C1 segment of cervical spinal cord (tissue), 14 donors: Measurements from ENCODE around the gene CEP57L1.
A peak's percentile ranks its signal among the peaks of the same experiment; 100 is the strongest.

Experiments
- DNase-seq, 14 donors: peaks; one replicate each; lab custom pipeline; 2025; lab: John Stamatoyannopoulos, UW

CEP57L1 gene

DNA sequence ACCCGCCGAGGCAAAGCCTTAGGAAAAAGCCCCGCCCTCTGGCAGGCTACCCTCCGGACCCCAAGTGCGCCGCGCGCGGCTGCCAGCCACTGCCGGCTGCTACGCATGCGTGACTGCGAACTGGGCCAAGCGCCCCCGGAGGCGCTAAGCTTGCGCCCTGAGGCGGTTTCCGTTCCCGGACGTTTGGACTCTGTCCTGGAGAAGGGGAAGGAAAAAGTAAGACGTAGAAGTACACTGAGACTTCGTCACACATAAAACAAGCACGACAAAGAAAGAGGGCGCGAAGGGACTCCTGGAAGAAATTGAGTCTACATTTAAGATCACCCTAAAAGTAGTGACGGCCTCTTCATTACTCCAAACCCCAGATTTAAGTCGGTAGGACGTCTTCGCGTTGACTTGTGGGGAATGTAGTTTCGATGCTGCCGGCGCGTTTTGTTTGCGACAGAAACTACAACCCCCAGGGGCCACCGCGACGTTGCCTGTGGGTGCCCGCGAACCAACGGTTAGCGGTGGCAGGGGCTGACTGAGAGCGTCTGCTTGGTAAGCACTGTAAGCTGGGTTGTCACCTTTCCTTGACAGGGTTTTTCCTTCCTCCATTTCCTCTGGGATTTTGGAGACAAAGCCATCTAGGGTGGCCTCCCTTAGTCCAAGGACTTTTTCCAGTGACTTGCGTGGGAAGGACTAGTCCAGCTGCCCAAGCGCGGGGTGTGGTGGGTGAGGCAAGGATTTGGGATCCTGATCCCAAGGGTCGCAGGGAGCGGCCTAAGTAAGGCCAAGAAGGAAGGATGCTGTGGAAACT lies at the start of gene CEP57L1:
Gene CEP57L1 (plus strand): TSS at position 472 of the 799 bp plus-strand sequence. CDS start 49,715 bp downstream, outside the sequence.
- DNase-seq: peak; percentile 83 to 100 (median 97)

GRCh38 chr6:109048176-109048575 lies 47.1 kb upstream of the CEP57L1 start:
- DNase-seq: no peak

- no peak for DNase-seq
These were observed 46.5 kb upstream of the CEP57L1 start for GRCh38 chr6:109048670-109049415.

DNA sequence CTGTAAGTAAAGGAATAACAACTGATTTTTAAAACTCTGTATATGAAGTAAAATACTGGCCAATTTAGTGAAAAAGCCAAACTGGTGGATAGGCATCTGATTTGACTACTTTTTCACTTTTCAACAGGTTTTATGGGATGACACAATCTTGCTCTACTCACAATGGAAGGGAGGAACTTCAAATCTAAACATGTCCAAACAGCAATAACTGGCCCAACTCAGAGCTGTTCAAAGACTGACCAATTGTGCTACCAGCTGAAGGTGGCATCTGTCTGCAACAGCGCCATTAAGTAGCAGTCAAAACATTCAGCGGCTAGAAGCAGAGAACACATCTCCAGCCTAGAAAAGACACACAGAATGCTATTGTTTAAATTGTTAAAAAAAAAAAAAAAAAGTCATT lies 45.3 kb upstream of the CEP57L1 start:
- peak in 4 of 14 donors; percentile 3 to 22 (median 6) for DNase-seq

DNA sequence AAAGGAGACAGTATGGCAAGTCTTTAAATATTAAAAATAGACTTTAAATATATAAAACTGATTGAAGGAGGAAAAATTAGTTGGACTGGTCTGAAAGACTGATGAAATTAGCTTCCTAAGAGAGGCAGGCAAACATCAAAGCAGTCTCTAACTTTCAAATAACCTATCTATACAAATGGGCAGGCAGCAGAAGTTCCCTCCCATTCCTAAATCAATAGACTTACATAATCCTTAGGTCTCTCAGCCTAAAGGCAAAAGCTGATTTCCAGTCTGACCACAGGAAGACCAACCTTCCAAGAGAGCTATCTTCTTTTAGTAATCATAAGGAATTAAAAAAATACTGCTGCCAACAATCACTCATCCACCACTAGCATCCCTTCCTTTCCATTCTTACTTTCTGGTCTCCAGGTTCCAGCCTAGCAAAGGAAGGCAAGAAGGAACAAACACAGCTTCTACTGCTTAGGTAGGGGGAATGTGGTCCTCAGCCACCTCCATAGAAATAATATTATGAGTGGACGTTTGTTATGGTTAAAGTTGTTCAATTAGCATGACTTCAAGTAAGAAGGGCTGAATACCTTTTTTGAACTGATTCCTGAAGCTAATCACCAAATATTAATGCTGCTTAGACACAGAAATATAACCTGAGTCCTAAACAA lies 44.7 kb upstream of the CEP57L1 start:
- peak in 1 of 14 donors; percentile 11 for DNase-seq

GRCh38 chr6:109051301-109052017 lies 43.8 kb upstream of the CEP57L1 start:
- DNase-seq: no peak

- DNase-seq: no peak
These were observed 43.2 kb upstream of the CEP57L1 start for GRCh38 chr6:109052018-109052651.

GRCh38 chr6:109052852-109053251 lies 42.5 kb upstream of the CEP57L1 start:
- no peak for DNase-seq

DNA sequence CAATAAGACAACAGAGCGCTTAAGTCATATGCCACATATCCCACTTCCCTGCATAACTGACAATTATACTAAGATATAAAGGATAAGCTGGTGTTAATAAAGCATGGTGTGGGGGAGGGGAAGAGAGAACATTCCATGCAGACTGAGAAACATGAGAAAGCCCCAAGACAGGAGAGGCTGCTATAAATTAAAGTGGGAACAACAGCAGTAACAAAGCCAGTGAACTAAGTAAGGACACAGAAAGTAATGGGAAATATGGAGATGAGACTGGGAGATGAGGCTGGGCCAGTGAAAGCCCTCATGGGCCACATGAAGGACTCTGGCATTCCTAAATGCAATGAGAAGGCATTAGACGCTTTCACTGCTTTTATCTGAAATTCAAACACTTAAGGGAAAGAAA lies 42.0 kb upstream of the CEP57L1 start:
- no peak for DNase-seq

- no peak for DNase-seq
These were observed 39.5 kb upstream of the CEP57L1 start for GRCh38 chr6:109055771-109056235.

GRCh38 chr6:109056661-109057060 lies 38.6 kb upstream of the CEP57L1 start:
- DNase-seq: no peak

DNA sequence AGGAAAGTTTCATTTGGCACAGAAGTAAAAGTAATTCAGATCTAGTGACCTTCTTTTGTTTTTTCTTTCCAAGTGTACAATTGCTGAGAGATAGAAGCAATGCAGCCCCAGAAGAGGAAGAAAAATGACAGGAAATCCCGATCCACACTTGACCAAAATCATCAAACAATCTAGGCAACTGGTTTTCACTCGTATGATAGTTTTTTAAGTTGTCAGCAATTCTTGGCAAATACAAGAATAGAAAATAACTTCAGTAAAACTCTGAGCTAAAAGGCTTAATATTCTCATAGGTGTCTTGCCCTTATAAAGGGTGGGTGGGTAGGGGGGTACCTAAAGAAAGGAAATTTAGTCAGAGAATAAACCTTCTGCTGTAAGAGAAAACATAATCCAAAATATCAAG lies 36.7 kb upstream of the CEP57L1 start:
- DNase-seq: no peak

GRCh38 chr6:109059153-109059552 lies 36.2 kb upstream of the CEP57L1 start:
- DNase-seq: no peak

GRCh38 chr6:109059571-109060021 lies 35.7 kb upstream of the CEP57L1 start:
- no peak for DNase-seq

DNA sequence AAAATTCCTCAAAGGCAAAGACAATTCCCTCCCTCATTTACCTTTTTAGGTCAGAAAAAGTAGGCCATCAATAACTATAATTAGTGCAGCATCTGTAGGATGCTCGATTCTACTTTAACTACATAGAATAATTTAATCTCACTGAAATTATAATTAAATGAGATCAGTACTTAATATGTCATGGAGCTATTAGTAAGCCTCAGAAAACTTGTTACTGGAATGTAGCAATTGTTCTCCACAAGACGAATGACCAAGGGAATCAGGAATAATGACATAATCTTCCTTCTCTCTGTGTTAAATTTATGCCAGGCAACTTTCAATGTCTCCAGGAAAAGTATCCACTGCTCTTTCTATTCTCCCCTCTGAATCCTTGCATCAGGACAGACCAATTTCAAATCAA lies 34.7 kb upstream of the CEP57L1 start:
- DNase-seq: no peak

DNA sequence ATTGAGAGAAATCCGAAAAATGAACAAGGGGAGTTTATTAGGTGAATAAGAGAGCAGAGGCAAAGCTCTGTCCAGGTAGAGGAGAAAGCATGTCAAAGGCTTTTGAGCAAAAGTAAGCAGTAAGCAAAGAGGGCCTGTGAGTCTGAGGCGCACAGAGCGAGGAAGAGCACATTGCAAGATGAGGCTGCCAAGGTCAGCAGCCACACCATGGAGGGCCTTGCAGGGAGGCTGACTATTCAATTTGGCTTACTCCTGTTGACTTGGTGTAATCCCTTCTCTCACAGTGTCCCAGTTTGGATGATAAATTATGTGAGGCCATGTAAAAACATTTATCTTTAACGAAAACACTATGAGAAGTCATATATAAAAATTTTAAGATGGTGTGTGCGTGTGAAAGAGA lies 33.1 kb upstream of the CEP57L1 start:
- DNase-seq: no peak

DNA sequence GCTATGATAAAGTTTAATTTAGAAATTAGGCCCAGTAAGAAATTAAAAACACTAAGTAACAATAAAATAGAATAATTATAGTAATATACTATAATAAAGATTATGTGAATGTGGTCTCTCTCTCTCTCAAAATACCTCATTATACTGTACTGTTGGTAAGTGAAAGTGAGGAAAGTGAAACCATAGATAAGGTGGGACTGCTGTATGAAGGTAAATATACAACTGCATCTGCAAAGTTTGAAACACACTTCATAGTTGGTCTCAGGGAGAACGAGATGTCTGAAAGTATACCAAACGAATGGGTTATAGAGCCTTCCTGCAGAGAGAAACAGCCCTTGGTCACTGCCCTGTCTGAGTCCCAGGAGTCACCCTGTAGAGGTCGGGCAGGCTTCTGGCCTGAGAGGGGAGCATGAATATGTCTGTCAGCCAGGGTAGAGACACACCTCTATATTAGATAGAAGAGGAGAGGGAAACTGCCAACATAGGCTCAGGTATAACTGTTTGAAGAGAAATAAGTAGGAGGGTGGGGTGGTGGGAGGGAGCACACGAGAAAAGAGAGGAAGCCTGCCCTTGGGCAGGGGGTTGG lies 32.4 kb upstream of the CEP57L1 start:
- DNase-seq: no peak

GRCh38 chr6:109069746-109070145 lies 25.6 kb upstream of the CEP57L1 start:
- DNase-seq: no peak

DNA sequence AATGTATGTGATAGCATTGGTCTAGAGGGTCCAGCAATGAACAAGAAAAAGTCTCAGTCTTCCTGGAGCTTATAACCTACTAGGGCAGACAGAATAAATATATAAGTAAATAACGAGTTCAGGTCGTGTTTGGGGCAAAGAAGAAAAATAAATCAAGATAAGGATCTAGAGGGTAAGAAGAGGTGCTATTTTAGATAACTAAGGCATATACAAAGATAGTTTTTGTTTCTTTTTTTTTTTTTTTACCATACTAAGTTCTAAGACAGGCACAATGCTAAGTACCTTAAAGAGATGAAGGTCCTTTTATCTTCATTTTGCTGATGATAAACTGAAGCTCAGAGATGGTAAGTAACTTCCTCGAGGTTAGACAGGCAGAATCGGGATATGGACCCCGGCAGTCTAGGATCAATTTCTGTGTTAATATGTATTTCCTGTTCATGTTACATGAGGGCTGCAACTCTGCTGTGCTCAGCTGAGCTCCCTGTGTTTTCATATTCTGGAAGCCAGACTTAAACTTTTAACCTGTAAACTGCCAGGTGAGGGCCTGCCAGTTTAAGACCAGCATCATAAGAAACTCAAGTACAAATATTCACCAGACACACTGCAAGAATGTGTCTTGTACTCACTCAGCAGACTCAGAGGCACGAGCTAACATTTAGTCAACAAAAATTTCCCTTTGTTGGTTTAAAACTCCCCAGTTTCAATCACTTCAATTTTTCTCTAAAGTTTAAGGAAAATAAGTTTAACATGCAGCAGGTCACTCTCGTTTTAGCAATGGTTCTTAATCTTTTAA lies 24.0 kb upstream of the CEP57L1 start:
- DNase-seq: no peak
